Neural progenitor cell (in vitro differentiated cells): ENCODE results near the gene EPHA5. TPM values are rescaled to one million over a fixed set of nuclear protein-coding genes. Genes with fewer than 3 reads are reported as not detected.

Experiments used
- DNase-seq: peaks from one replicate; pipeline ENCODE4 v3.0.0-alpha.2; 2016; ENCODE audit warnings: low spot score
- H2AFZ ChIP-seq: fragments of 200-600 bp; sonication (generic); replicated peaks from 2 replicates; pipeline ENCODE4 v1.6.1; 2016; ENCODE audit warnings: antibody characterized with exemption
- H3F3A ChIP-seq: fragments of 200-600 bp; sonication (generic); 2 replicates; pipeline ENCODE4 v1.6.1; 2016; ENCODE audit warnings: antibody characterized with exemption, low read depth
- H3K27ac ChIP-seq: fragments of 200-600 bp; sonication (generic); 2 replicates; pipeline ENCODE4 v1.5.1; 2016; ENCODE audit warnings: mild to moderate bottlenecking
- H3K27me3 ChIP-seq: fragments of 200-600 bp; sonication (generic); 2 replicates; pipeline ENCODE4 v1.6.1; 2016; ENCODE audit warnings: mild to moderate bottlenecking, moderate library complexity
- H3K36me3 ChIP-seq: fragments of 200-600 bp; sonication (generic); 2 replicates; pipeline ENCODE4 v1.5.1; 2016
- H3K4me1 ChIP-seq: fragments of 200-600 bp; sonication (generic); 2 replicates; pipeline ENCODE4 v1.6.1; 2016; ENCODE audit warnings: mixed run types
- H3K4me2 ChIP-seq: fragments of 200-600 bp; sonication (generic); 2 replicates; pipeline ENCODE4 v1.6.1; 2016
- H3K4me3 ChIP-seq: fragments of 200-600 bp; sonication (generic); 2 replicates; pipeline ENCODE4 v1.5.1; 2016
- H3K79me2 ChIP-seq: fragments of 200-600 bp; sonication (generic); 2 replicates; pipeline ENCODE4 v1.6.1; 2016; ENCODE audit warnings: low read depth
- H3K9ac ChIP-seq: fragments of 200-600 bp; sonication (generic); 2 replicates; pipeline ENCODE4 v1.6.1; 2016
- H3K9me3 ChIP-seq: fragments of 200-600 bp; sonication (generic); 2 replicates; pipeline ENCODE4 v1.5.1; 2016; ENCODE audit warnings: low read depth
- H4K20me1 ChIP-seq: fragments of 200-600 bp; sonication (generic); 2 replicates; pipeline ENCODE4 v1.6.1; 2016; ENCODE audit warnings: low read depth
- H3K27ac Mint-ChIP-seq: 3 replicates; pipeline ENCODE4 v1.8.0; 2021; ENCODE audit warnings: mixed read lengths
- H3K27me3 Mint-ChIP-seq: 2 replicates; pipeline ENCODE4 v1.8.0; 2022; ENCODE audit warnings: low read depth, mild to moderate bottlenecking, inconsistent platforms, moderate library complexity, mixed read lengths; ENCODE audit not compliant: insufficient read depth
- H3K36me3 Mint-ChIP-seq: 3 replicates; pipeline ENCODE4 v1.8.0; 2021; ENCODE audit warnings: mixed read lengths
- H3K4me1 Mint-ChIP-seq: 3 replicates; pipeline ENCODE4 v1.8.0; 2021; ENCODE audit warnings: mixed read lengths
- H3K4me3 Mint-ChIP-seq: 3 replicates; pipeline ENCODE4 v1.8.0; 2021; ENCODE audit warnings: mild to moderate bottlenecking, moderate library complexity, mixed read lengths
- H3K9me3 Mint-ChIP-seq: 3 replicates; pipeline ENCODE4 v1.8.0; 2020; ENCODE audit warnings: mixed read lengths
- EZH2 ChIP-seq: fragments of 200-600 bp; sonication (generic); IDR thresholded peaks from 2 replicates; pipeline ENCODE4 v1.6.1; 2017; ENCODE audit warnings: antibody characterized with exemption, mild to moderate bottlenecking, moderate library complexity
- EZH2phosphoT487 ChIP-seq: fragments of 200-600 bp; sonication (generic); IDR thresholded peaks from 2 replicates; pipeline ENCODE4 v1.6.1; 2017; ENCODE audit warnings: antibody characterized with exemption
- total RNA-seq: library from RNA; depleted of rRNA; stranded (reverse); fragments of >200 nt; gene quantifications from 2 replicates; pipeline ENCODE4 v1.2.3, GENCODE V29; 2015; ENCODE audit warnings: low replicate concordance
- TF ChIP-seq, protein P1 (sequence below): fragments of 200-600 bp; sonication (generic); IDR thresholded peaks from 2 replicates; pipeline ENCODE4 v1.5.1; 2017; ENCODE audit warnings: antibody characterized with exemption, mild to moderate bottlenecking

Gene EPHA5
- total RNA-seq, 1 donor from 2014 or later, result not detected

DNA sequence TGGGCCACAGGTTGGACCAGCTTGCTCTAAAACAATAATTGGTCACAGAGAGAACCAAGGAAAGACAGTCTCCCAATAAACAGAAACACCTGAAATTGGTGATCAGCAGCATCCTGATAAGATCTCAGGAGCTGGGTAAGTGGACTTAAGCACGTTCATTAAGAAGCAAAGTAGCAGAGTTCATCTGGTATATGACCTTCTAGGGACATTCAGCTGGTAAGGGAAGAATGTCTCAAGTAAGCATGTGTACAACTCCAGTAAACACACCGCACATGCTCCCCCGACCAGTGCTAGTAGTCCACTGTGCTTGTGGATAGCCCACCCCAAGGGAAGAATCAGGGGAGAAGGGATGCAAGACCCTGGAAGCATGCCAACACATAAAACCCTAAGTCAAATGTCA lies 216.9 kb downstream of the EPHA5 start:
- Mint-ChIP-seq H3K27ac (no peak overlapping the region), H3K9me3 (no peaks in the 10 kb centered on the region), H3K4me3 (no peak overlapping the region), H3K4me1 (peaks cover 9% of the 10 kb centered on the region), H3K36me3 (no peaks in the 10 kb centered on the region), H3K27me3 (no peaks in the 10 kb centered on the region)
- Histone ChIP-seq H3K4me1 (peaks cover 29% of the 10 kb centered on the region), H3K27ac (no peak overlapping the region), H3F3A (no peaks in the 10 kb centered on the region), H4K20me1 (no peaks in the 10 kb centered on the region), H3K79me2 (no peaks in the 10 kb centered on the region), H3K27me3 (no peaks in the 10 kb centered on the region), H3K4me3 (no peak overlapping the region), H3K9ac (no peak overlapping the region), H3K4me2 (no peak overlapping the region), H3K9me3 (no peaks in the 10 kb centered on the region), H2AFZ (no peak overlapping the region), H3K36me3 (no peaks in the 10 kb centered on the region)
- TF ChIP-seq, protein P1, sequence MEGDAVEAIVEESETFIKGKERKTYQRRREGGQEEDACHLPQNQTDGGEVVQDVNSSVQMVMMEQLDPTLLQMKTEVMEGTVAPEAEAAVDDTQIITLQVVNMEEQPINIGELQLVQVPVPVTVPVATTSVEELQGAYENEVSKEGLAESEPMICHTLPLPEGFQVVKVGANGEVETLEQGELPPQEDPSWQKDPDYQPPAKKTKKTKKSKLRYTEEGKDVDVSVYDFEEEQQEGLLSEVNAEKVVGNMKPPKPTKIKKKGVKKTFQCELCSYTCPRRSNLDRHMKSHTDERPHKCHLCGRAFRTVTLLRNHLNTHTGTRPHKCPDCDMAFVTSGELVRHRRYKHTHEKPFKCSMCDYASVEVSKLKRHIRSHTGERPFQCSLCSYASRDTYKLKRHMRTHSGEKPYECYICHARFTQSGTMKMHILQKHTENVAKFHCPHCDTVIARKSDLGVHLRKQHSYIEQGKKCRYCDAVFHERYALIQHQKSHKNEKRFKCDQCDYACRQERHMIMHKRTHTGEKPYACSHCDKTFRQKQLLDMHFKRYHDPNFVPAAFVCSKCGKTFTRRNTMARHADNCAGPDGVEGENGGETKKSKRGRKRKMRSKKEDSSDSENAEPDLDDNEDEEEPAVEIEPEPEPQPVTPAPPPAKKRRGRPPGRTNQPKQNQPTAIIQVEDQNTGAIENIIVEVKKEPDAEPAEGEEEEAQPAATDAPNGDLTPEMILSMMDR, result no peak
- no peak for DNase-seq

DNA sequence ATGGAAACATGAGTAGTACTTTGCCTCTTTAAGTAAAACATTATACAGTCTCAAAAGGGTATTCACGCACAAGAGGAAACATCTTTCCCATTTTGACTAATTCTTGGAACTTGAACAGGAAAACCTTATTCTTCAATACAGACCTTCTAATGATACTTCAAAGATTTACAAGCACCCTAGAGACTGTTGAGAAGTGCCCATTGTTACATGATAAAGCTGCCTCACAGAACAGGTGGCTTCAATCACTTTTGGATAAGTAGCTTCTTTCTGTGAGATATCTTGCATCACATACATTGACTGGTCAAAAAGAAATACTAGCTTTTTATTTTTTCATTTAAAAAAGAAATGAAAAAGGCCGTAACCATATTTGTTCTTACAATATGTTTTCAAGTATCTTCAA lies 219.4 kb downstream of the EPHA5 start:
- Histone ChIP-seq H3K79me2 (no peaks in the 10 kb centered on the region), H3K4me1 (peaks cover 17% of the 10 kb centered on the region), H2AFZ (no peak overlapping the region), H4K20me1 (no peaks in the 10 kb centered on the region), H3F3A (no peaks in the 10 kb centered on the region), H3K9me3 (no peaks in the 10 kb centered on the region), H3K36me3 (no peaks in the 10 kb centered on the region), H3K9ac (no peak overlapping the region), H3K27ac (no peak overlapping the region), H3K4me3 (no peak overlapping the region), H3K4me2 (peak overlapping the region; percentile 30), H3K27me3 (no peaks in the 10 kb centered on the region)
- peak; percentile 46 for DNase-seq
- TF ChIP-seq, protein P1, result no peak
- TF ChIP-seq EZH2 (no peak), EZH2phosphoT487 (no peak)
- Mint-ChIP-seq H3K4me3 (no peak overlapping the region), H3K27me3 (no peaks in the 10 kb centered on the region), H3K9me3 (no peaks in the 10 kb centered on the region), H3K27ac (no peak overlapping the region), H3K4me1 (peaks cover 4% of the 10 kb centered on the region), H3K36me3 (no peaks in the 10 kb centered on the region)

DNA sequence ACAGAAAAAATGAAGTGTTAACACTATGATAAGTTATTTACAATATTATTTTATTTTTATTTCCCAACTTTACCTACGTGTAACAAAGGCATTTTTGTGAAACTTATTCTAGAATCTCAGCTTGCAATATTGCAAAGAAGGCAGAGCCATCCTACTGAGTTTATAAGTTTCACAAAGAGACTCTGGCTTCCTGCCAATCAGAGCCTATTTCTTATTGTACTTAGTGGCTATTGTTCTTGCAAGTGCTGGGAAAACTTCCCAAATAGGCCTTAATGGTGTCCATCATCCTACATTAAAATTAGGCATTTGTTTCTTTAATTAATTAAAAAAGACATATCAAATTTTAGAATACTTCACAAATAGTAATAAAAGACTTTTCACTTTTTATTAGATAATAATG lies 233.2 kb downstream of the EPHA5 start:
- H3K4me2 ChIP-seq, result no peak overlapping the region
- H3F3A ChIP-seq, result no peaks in the 10 kb centered on the region
- no peaks in the 10 kb centered on the region for H3K9me3 ChIP-seq
- H3K79me2 ChIP-seq, result no peaks in the 10 kb centered on the region
- no peaks in the 10 kb centered on the region for H3K36me3 Mint-ChIP-seq
- H3K27ac ChIP-seq, result no peak overlapping the region
- H3K27me3 ChIP-seq, result no peaks in the 10 kb centered on the region
- no peak overlapping the region for H3K4me3 ChIP-seq
- H3K9me3 Mint-ChIP-seq, result no peaks in the 10 kb centered on the region
- H3K27ac Mint-ChIP-seq, result no peak overlapping the region
- H3K27me3 Mint-ChIP-seq, result no peaks in the 10 kb centered on the region
- H3K4me1 ChIP-seq, result no peaks in the 10 kb centered on the region
- H3K9ac ChIP-seq, result no peak overlapping the region
- no peaks in the 10 kb centered on the region for H3K4me1 Mint-ChIP-seq
- DNase-seq, result no peak
- no peak for TF ChIP-seq EZH2
- TF ChIP-seq, protein P1, result no peak
- H3K4me3 Mint-ChIP-seq, result no peak overlapping the region
- no peaks in the 10 kb centered on the region for H4K20me1 ChIP-seq
- H2AFZ ChIP-seq, result no peak overlapping the region
- no peaks in the 10 kb centered on the region for H3K36me3 ChIP-seq

DNA sequence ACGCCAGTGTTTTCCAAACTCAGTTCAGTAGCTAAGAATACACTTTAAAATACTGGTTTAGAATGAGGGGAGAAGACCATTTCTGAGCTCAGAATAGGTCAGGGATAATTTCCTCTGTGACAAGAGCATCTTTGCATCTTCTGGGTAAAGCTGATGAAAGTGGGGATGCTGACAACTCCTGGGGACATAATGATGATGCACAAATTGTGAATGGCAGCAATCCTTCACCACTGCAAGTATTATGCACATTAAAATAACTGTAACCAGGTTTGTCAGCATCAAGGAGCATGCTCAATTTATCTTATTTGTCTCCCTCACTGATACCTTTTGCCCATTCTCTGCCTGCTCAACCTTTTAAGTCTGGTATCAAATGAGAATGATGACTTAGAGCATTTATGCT lies 248.2 kb downstream of the EPHA5 start:
- H3K36me3 Mint-ChIP-seq, result no peaks in the 10 kb centered on the region
- H2AFZ ChIP-seq, result no peak overlapping the region
- no peaks in the 10 kb centered on the region for H3K27me3 Mint-ChIP-seq

More for the DNA sequence above, 248.2 kb downstream of the EPHA5 start:
- H3K27ac Mint-ChIP-seq, result no peak overlapping the region
- H3K9ac ChIP-seq, result no peak overlapping the region
- H3K4me2 ChIP-seq, result no peak overlapping the region
- no peaks in the 10 kb centered on the region for H3K4me1 Mint-ChIP-seq
- no peaks in the 10 kb centered on the region for H3K4me1 ChIP-seq
- no peak overlapping the region for H3K4me3 ChIP-seq
- no peaks in the 10 kb centered on the region for H4K20me1 ChIP-seq
- no peaks in the 10 kb centered on the region for H3K79me2 ChIP-seq
- H3K9me3 ChIP-seq, result no peaks in the 10 kb centered on the region
- TF ChIP-seq EZH2 (no peak), EZH2phosphoT487 (no peak)
- TF ChIP-seq, protein P1, result no peak
- no peaks in the 10 kb centered on the region for H3K9me3 Mint-ChIP-seq
- H3F3A ChIP-seq, result no peaks in the 10 kb centered on the region
- no peak overlapping the region for H3K4me3 Mint-ChIP-seq
- no peak overlapping the region for H3K27ac ChIP-seq
- no peak for DNase-seq
- no peaks in the 10 kb centered on the region for H3K36me3 ChIP-seq
- no peaks in the 10 kb centered on the region for H3K27me3 ChIP-seq
